Naive B cell (primary cell): ENCODE data around the gene CCDC74B. TPM values are rescaled to one million over a fixed set of nuclear protein-coding genes. Genes with fewer than 3 reads are reported as not detected.
A peak's percentile ranks its signal among the peaks of the same experiment; 100 is the strongest.
"Not testable (repeated sequence)": the region's sequence is repeated elsewhere in the genome, so short reads cannot be mapped to it uniquely, and the experiment has no call there.

ENCODE experiments used
- ATAC-seq, 2 donors: fragments of 150-1000 bp; cut with Tn5 transposase; 2 replicates each; pipeline ENCODE4 v1.10.0; 2021; ENCODE audit warnings: low read depth in 2 of 2, mild to moderate bottlenecking in 2 of 2, moderate library complexity in 2 of 2
- DNase-seq: peaks from one replicate; pipeline ENCODE4 v3.0.0; 2022
- H3K27ac Mint-ChIP-seq, 6 donors: one replicate each; pipeline ENCODE4 v1.8.0; 2020 to 2022; ENCODE audit warnings: mild to moderate bottlenecking in 6 of 6, mixed read lengths in 6 of 6, moderate library complexity in 5 of 6, inconsistent platforms in 2 of 6
- H3K27me3 Mint-ChIP-seq, 3 donors: one replicate each; pipeline ENCODE4 v1.8.0; 2021 to 2022; ENCODE audit warnings: mixed read lengths in 3 of 3, mild to moderate bottlenecking in 1 of 3
- H3K36me3 Mint-ChIP-seq, 2 donors: one replicate each; pipeline ENCODE4 v1.8.0; 2020 to 2022; ENCODE audit warnings: mixed read lengths in 2 of 2, inconsistent platforms in 1 of 2, mild to moderate bottlenecking in 1 of 2
- H3K4me1 Mint-ChIP-seq, 3 donors: one replicate each; pipeline ENCODE4 v1.8.0; 2020 to 2022; ENCODE audit warnings: mixed read lengths in 3 of 3, inconsistent platforms in 1 of 3, mild to moderate bottlenecking in 1 of 3, moderate library complexity in 1 of 3
- H3K4me3 Mint-ChIP-seq, 8 donors: one replicate each; pipeline ENCODE4 v1.8.0; 2020 to 2022; ENCODE audit warnings: mild to moderate bottlenecking in 8 of 8, mixed read lengths in 8 of 8, moderate library complexity in 8 of 8, inconsistent platforms in 2 of 8
- H3K9me3 Mint-ChIP-seq, 7 donors: one replicate each; pipeline ENCODE4 v1.8.0; 2020 to 2022; ENCODE audit warnings: mixed read lengths in 7 of 7, mild to moderate bottlenecking in 5 of 7, inconsistent platforms in 2 of 7, moderate library complexity in 1 of 7
- polyA plus RNA-seq, 6 donors: library from polyadenylated mRNA; unstranded; fragments of 300-500 nt; fragmentation: Illumina TruSeq; gene quantifications; one replicate each; pipeline ENCODE4 v1.2.3, GENCODE V29; 2021; ENCODE audit warnings: low read depth in 6 of 6

Gene CCDC74B
- polyA plus RNA-seq, 6 donors from 2014 or later = not detected

- peaks cover 0 to 6% of the 10 kb centered on the region in 2 donors for H3K36me3 Mint-ChIP-seq
- DNase-seq (no peak), ATAC-seq (no peak)
- H3K27ac Mint-ChIP-seq = peak overlapping the region in 3 of 6 donors; percentile 49 to 92 (median 82)
- no peaks in the 10 kb centered on the region for H3K9me3 Mint-ChIP-seq
- no peak overlapping the region for H3K4me3 Mint-ChIP-seq
- peaks cover 0 to 4% (median 0%) of the 10 kb centered on the region in 3 donors for H3K4me1 Mint-ChIP-seq
- peaks cover 6 to 10% (median 9%) of the 10 kb centered on the region in 3 donors for H3K27me3 Mint-ChIP-seq
These were observed 5.6 kb upstream of the CCDC74B start for GRCh38 chr2:130150181-130151144.

DNA sequence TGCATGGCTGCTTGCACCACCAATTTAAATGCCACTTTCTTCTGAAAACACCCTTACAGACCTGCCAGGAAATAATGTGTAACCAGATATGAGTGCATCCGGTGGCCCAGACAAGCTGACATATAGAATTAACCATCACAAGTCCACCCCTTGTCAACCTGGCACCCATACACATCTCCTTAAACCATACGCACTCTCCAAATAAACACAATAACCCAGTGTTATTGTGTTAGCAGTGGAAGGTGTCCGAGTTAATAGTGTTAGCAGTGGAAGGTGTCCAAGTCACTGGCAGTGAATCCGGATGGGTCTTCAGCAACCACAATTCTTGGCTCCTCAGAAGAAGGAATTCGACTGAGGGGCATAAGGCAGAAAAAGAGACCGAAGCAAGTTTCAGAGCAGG lies 3.6 kb upstream of the CCDC74B start:
- H3K4me3 Mint-ChIP-seq, ATAC-seq, H3K4me1 Mint-ChIP-seq, H3K9me3 Mint-ChIP-seq, DNase-seq, H3K36me3 Mint-ChIP-seq: not testable (repeated sequence)
- Mint-ChIP-seq H3K27ac (peak overlapping the region in 1 of 6 donors; percentile 49), H3K27me3 (peaks cover 6 to 23% (median 13%) of the 10 kb centered on the region in 3 donors)

GRCh38 chr2:130143266-130144039 lies 1.5 kb downstream of the CCDC74B start:
- H3K9me3 Mint-ChIP-seq, H3K36me3 Mint-ChIP-seq, ATAC-seq, DNase-seq: not testable (repeated sequence)
- Mint-ChIP-seq H3K4me1 (peaks cover 4 to 14% (median 12%) of the 10 kb centered on the region in 3 donors), H3K27me3 (peaks cover 6 to 31% (median 22%) of the 10 kb centered on the region in 3 donors), H3K27ac (peak overlapping the region in 1 of 6 donors; percentile 74), H3K4me3 (peak overlapping the region; percentile 64 to 86 (median 76))

DNA sequence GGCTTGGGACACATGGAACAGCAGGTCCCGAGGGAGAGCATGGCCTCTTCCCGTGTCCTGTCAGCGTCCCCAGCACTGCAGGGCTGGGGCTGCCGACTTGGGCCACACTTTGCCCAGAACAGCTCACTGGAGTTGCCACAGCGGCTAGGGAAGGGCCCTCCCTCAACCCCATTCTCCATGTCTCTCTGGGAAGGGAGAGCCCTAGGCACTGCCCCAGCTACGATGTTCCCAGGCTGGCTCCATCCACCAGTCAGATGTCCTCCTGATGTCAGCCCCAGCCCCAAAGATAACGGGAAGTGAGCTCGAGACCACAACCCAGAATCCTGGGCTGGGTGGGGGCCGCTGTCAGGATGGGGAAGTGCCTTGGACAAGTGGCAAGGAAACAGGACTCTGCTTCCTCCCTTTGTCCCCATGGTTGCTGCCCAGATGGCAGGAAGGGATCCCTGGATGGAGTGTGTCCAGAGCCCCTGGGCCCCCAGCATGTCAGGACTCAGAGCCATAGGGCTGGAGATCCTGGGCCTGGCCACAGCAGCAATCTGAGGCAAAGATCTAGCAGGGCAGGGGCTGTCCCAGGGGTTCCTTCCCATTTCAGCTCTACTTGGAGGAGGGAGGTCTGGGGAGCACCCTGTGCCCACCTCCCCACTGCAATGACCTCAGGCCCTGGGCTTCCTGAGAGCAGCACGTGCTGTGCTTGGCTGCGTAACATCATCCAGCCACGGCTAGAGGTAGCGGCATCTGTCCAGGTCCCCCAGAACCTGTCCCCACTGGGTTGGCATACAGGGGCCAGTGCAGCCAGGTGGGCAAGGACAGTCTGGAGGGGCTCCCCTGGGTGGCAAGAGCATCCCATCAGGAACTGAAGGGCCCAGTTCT lies 2.3 kb downstream of the CCDC74B start:
- Mint-ChIP-seq H3K4me1 (peaks cover 4 to 14% (median 12%) of the 10 kb centered on the region in 3 donors), H3K4me3 (peak overlapping the region in 6 of 8 donors; percentile 9 to 81 (median 65)), H3K27me3 (peaks cover 6 to 31% (median 22%) of the 10 kb centered on the region in 3 donors)
- not testable (repeated sequence) for H3K9me3 Mint-ChIP-seq, ATAC-seq, H3K36me3 Mint-ChIP-seq, DNase-seq, H3K27ac Mint-ChIP-seq

DNA sequence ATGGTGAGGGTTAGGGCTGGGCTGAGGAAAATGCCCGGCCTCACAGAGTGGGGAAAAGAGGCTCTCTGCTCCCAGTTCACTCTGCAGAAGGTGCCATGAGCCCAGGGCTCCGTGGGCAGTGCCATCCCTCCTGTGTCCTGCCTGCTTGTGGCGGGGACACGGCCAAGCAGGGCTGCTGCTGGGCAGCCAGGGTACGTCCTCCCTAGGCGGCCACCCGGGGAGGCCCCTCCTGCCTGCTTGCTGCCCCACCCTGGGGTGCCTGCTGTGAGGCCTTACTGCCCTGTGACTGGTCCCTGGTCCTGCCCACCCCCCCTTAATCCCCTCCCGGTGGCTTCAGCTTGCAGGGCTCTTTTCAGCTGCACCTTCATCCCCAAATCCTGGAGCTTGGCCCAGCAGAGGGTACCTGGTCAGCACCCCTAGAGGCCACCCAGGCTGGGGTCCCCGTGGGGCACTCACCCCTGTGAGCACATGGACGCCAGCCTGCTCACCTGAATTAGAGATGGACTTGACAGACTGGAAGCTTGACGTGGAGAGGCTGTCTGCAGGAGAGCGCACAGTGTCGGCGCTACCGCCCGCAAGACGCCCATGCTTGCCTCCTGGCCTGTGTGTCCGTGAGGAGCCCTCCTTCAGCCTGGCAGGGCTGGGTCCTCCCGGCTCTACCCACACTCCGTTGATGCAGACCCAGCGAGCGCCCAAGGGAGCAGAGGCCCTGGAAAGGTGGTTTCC lies 3.1 kb downstream of the CCDC74B start:
- H3K4me3 Mint-ChIP-seq, DNase-seq, H3K27ac Mint-ChIP-seq, H3K36me3 Mint-ChIP-seq, ATAC-seq, H3K9me3 Mint-ChIP-seq: not testable (repeated sequence)
- peaks cover 4 to 14% (median 12%) of the 10 kb centered on the region in 3 donors for H3K4me1 Mint-ChIP-seq
- H3K27me3 Mint-ChIP-seq = peaks cover 6 to 31% (median 22%) of the 10 kb centered on the region in 3 donors

- ATAC-seq, H3K9me3 Mint-ChIP-seq, H3K4me3 Mint-ChIP-seq, H3K27ac Mint-ChIP-seq, DNase-seq, H3K36me3 Mint-ChIP-seq: not testable (repeated sequence)
- H3K27me3 Mint-ChIP-seq = peaks cover 2 to 25% (median 15%) of the 10 kb centered on the region in 3 donors
- peaks cover 4 to 14% (median 12%) of the 10 kb centered on the region in 3 donors for H3K4me1 Mint-ChIP-seq
These were observed 3.9 kb downstream of the CCDC74B start for GRCh38 chr2:130141002-130141401.

DNA sequence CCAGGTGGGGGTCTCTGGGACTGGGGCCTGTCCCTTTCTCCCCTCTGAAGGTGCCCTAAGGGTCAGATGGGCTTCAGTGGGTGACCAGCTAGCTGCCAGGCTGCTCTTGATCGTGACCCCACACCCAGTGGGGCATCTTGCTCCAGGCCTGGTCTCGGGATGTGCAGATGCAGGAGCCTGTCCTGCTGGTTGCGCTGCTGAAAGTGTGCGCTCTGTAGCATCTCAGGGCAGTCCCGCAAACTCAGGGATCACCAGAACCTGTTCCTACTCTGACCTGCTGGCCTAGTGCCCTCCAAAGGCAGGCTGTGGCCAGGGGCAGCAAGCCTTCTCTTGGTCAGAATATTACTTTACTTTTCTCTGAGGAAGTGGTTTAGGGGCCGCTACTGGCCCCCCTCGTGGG lies 4.4 kb downstream of the CCDC74B start:
- H3K27ac Mint-ChIP-seq, DNase-seq, H3K36me3 Mint-ChIP-seq, ATAC-seq, H3K9me3 Mint-ChIP-seq, H3K4me3 Mint-ChIP-seq: not testable (repeated sequence)
- peaks cover 4 to 14% (median 12%) of the 10 kb centered on the region in 3 donors for H3K4me1 Mint-ChIP-seq
- peaks cover 0 to 22% (median 12%) of the 10 kb centered on the region in 3 donors for H3K27me3 Mint-ChIP-seq

DNA sequence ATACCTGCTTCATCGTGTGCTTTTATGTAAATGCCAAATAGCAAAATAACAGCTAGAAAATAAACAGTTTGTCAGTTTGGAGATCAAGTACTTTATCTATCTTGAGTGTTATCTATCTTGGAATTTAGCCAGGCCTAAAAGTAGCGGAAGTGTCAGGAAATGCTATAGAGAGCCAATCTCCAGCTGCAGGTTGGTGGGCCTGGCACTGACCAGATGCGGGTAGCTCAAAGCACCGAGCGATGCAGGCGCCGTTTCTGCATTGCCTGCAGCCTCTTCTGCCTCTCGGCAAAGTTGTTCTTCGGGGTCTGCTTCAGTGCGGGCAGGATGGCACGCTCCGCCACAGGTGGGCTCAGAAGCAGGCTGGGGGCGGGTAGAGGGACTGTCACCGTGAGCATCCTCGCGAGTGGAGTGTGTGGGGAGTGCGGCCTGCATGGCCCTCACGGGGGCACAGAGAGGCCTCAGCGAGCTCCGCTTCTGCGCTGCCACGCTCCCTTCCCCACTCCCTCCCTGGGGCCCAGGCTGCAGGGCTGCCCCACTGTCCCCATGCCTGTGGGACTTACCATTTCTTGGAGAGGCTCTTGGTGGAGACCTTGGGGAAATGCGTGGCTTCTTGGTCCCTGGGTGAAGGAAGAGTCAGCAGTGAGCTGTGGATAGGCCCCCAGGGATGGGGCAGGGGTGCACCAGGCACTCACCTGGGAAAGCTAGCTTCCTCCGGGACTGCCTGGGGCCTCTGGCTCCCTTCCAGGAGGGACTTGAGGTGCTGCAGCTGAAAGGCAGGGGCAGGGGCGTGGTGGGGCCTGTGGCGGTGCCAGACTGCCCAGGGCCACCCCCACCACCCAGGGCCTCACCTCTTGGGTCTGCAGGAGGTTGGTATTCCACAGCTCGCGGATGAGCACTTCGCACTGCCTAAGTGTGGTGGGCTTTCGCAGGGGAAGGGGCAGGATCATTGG lies 5.3 kb downstream of the CCDC74B start:
- not testable (repeated sequence) for H3K36me3 Mint-ChIP-seq, H3K9me3 Mint-ChIP-seq, H3K27ac Mint-ChIP-seq, ATAC-seq, DNase-seq, H3K4me3 Mint-ChIP-seq
- peaks cover 0 to 17% (median 12%) of the 10 kb centered on the region in 3 donors for H3K27me3 Mint-ChIP-seq
- H3K4me1 Mint-ChIP-seq = peaks cover 4 to 12% (median 11%) of the 10 kb centered on the region in 3 donors

GRCh38 chr2:130138841-130139251 lies 6.1 kb downstream of the CCDC74B start:
- not testable (repeated sequence) for H3K9me3 Mint-ChIP-seq, ATAC-seq, H3K36me3 Mint-ChIP-seq, H3K4me1 Mint-ChIP-seq, DNase-seq, H3K27ac Mint-ChIP-seq, H3K4me3 Mint-ChIP-seq
- peaks cover 0 to 12% (median 11%) of the 10 kb centered on the region in 3 donors for H3K27me3 Mint-ChIP-seq

DNA sequence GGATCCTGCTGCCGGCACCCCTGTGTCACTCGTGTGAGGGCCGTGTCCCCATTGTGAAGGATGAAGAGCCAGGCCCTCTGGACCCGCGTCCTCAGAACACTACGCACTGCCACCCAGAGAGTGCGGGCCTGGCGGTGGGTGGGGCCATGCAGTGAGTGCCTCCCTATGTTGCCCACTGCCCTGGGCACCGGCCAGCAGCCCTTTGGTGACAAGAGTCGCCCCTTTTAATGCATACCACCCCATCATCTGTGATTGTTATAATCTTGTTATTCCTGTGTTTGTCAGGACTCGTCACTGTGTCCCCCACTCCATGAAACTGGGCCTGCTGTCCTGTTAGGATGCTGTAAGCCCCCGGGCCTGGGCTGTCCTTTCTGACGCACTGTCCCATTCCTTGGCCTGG lies 6.6 kb downstream of the CCDC74B start:
- H3K27me3 Mint-ChIP-seq, H3K9me3 Mint-ChIP-seq, H3K4me1 Mint-ChIP-seq, H3K27ac Mint-ChIP-seq, DNase-seq, H3K4me3 Mint-ChIP-seq, H3K36me3 Mint-ChIP-seq, ATAC-seq: not testable (repeated sequence)

DNA sequence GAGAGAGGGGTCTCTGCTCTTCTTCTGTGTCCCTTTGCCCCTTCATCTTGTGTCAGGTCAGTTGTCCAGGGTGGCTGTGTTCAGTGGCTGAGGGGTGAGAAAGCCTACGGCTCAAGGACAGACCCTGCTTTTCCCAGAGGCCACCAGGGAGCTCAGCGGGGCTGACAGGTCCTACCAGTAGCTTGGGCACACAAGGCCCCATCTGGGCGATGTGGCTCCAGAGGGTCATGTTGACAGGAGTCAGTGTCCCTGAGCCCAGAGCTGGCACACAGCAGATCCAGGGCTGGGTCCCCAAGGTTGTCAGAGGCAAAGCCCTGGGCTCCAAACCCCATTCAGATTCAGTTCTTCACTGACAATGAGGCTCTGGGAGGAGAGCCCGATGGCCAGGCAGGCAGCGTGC lies 7.8 kb downstream of the CCDC74B start:
- not testable (repeated sequence) for H3K9me3 Mint-ChIP-seq, H3K4me3 Mint-ChIP-seq, H3K27ac Mint-ChIP-seq, DNase-seq, H3K4me1 Mint-ChIP-seq, H3K27me3 Mint-ChIP-seq, ATAC-seq, H3K36me3 Mint-ChIP-seq
